ENCODE results near the gene SPOPL.

The SPOPL gene

GRCh38 chr2:138490673-138491494 lies 10.7 kb upstream of the SPOPL start:
- no peak for TF ChIP-seq CTCF (IDR thresholded peaks at IDR 0.05; ENCODE audit: low read depth, low read length)
- H3K36me3 ChIP-seq = no peaks in the 10 kb centered on the region
- no peak overlapping the region for H3K27ac ChIP-seq
- no peaks in the 10 kb centered on the region for H3K27me3 ChIP-seq (ENCODE audit: insufficient read depth, low read depth, severe bottlenecking)
- DNase-seq = no peak
- H3K9me3 ChIP-seq (ENCODE audit: severe bottlenecking) = no peaks in the 10 kb centered on the region
- H3K4me3 ChIP-seq (ENCODE audit: low read depth, low read length) = no peak overlapping the region

DNA sequence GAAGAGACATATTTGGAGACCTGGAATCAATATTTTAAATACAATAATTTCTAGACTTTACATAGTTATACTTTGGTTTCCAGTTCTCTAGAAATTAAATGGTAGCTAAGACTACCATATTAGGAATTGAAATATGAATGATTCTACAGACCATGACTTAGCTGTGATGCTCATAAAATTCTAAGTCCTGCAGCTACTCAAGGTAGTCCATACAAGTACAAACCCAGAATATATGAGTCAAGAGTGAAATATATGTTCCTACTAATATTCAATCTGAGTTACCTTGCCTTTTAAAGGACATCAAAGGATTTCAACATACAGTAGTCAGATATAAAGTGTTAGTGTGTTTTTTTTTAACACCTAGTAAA lies 10.1 kb upstream of the SPOPL start:
- H3K4me3 ChIP-seq (ENCODE audit: low read depth, low read length) = no peak overlapping the region
- no peak for DNase-seq
- no peak for TF ChIP-seq CTCF (IDR thresholded peaks at IDR 0.05; ENCODE audit: low read depth, low read length)
- H3K9me3 ChIP-seq (ENCODE audit: severe bottlenecking) = no peaks in the 10 kb centered on the region
- no peak overlapping the region for H3K27ac ChIP-seq
- no peaks in the 10 kb centered on the region for H3K36me3 ChIP-seq
- H3K27me3 ChIP-seq (ENCODE audit: insufficient read depth, low read depth, severe bottlenecking) = no peaks in the 10 kb centered on the region

DNA sequence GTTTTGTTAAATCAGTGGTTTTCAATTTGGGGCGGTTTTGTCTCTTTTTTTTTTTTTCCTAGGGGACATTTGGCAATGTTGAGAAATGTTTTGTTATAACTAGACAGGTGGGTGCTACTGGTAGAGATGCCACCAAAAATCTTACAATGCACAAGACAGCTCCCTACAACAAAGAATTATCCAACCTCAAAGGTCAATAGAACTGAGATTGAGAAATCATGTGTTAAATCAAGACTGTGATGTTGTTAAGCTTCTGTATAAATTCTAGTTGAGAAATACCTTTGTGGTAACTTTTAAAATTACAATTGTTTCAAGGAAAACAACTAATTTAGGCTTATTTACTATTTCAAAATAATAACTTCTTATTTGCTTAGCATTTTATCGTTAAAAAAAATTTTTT lies 9.4 kb upstream of the SPOPL start:
- Histone ChIP-seq H3K27me3 (ENCODE audit: insufficient read depth, low read depth, severe bottlenecking) (no peaks in the 10 kb centered on the region), H3K4me3 (ENCODE audit: low read depth, low read length) (no peak overlapping the region), H3K36me3 (no peaks in the 10 kb centered on the region), H3K27ac (no peak overlapping the region), H3K9me3 (ENCODE audit: severe bottlenecking) (no peaks in the 10 kb centered on the region)
- no peak for DNase-seq
- TF ChIP-seq CTCF (IDR thresholded peaks at IDR 0.05; ENCODE audit: low read depth, low read length) = no peak

DNA sequence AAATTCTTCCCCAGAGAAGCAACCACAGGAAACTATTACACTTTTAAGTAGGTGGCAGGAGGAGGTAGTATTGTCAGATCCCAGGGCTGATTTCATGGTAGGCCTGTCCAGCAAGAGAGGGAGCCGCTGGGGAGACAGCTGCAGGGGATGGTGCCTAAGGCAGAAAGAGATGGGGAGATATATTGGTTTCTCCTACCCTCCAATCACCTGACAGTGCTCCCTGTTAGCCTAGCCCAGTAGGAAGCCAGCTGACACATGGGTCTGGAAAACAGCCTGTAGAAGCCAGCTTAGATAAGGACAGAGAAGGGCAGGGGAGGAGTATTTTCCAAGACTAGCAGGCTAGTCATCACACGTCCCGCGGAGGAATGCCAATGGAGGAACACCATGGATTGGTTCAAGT lies 8.2 kb upstream of the SPOPL start:
- Histone ChIP-seq H3K27ac (no peak overlapping the region), H3K36me3 (no peaks in the 10 kb centered on the region), H3K4me3 (ENCODE audit: low read depth, low read length) (no peak overlapping the region), H3K27me3 (ENCODE audit: insufficient read depth, low read depth, severe bottlenecking) (no peaks in the 10 kb centered on the region), H3K9me3 (ENCODE audit: severe bottlenecking) (no peaks in the 10 kb centered on the region)
- no peak for TF ChIP-seq CTCF (IDR thresholded peaks at IDR 0.05; ENCODE audit: low read depth, low read length)
- DNase-seq = no peak

DNA sequence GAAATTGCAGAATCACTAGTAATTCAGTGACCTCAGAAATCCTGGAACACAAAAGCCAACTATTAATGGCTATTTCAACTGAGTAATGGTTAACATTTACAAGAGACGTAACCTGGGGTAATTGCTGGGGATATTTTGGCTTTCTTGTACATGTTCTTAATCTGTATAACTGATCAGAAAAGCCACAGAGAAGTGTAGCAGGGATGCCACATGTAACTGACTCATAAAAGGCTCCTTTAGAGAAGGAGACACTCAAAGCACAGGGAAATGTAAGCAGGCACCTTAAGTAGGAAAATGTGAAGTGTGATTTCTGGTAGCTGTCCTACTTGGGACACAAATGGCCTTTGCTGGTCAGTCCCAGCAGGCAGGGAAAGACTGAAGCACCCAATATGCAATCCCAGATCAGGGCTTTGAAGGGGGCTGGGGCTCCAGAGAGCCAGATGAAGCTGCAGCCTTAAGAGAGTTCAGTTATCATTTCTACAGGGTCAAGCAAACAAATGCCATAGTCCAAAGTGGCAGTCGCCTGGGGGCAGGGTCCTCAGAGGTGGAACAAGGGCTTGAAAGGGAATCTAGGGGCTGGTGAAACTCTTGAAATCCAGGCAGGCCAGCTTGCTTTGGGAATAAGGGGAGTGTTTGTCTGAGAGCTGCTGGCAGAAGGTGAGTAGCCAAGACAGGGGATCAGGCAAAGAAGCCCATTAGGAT lies 7.2 kb upstream of the SPOPL start:
- DNase-seq = peak; percentile 47
- Histone ChIP-seq H3K9me3 (ENCODE audit: severe bottlenecking) (no peaks in the 10 kb centered on the region), H3K27ac (peak overlapping the region; percentile 70), H3K36me3 (no peaks in the 10 kb centered on the region), H3K27me3 (ENCODE audit: insufficient read depth, low read depth, severe bottlenecking) (no peaks in the 10 kb centered on the region), H3K4me3 (ENCODE audit: low read depth, low read length) (no peak overlapping the region)
- no peak for TF ChIP-seq CTCF (IDR thresholded peaks at IDR 0.05; ENCODE audit: low read depth, low read length)
